Activated naive CD8-positive, alpha-beta T cell treated with anti-CD3 and anti-CD28 coated beads, Interleukin-2, amount 50 U/mL, for 16 hours (primary cell): Measurements from ENCODE around the gene CNR2.
"Not testable (repeated sequence)": the region's sequence is repeated elsewhere in the genome, so short reads cannot be mapped to it uniquely, and the experiment has no call there.

Experiments
- DNase-seq: peaks from one replicate; pipeline ENCODE4 v3.0.0-alpha.2; 2020; ENCODE audit warnings: low read depth, low spot score

The CNR2 gene

GRCh38 chr1:23913212-23913880, at the start of gene CNR2:
Gene CNR2 (minus strand): TSS chr1:23913362. CDS start chr1:23875617, 37,745 bp downstream.
- DNase-seq, result no peak

GRCh38 chr1:23960291-23961020, 47.3 kb upstream of the CNR2 start:
- no peak for DNase-seq

- DNase-seq, result peak; percentile 91
Measured at GRCh38 chr1:23959461-23960290, 46.5 kb upstream of the CNR2 start, which contains the start of gene PNRC2. Gene PNRC2 (plus strand): TSS chr1:23959828. CDS start chr1:23961458, 1,630 bp downstream.

- DNase-seq, result peak; percentile 86
Measured at GRCh38 chr1:23958810-23959460, 45.8 kb upstream of the CNR2 start.

GRCh38 chr1:23958040-23958809, 45.1 kb upstream of the CNR2 start:
- not testable (repeated sequence) for DNase-seq

- DNase-seq, result no peak
Measured at GRCh38 chr1:23957096-23957495, 43.9 kb upstream of the CNR2 start.

- DNase-seq, result no peak
Measured at GRCh38 chr1:23953020-23953419, 39.9 kb upstream of the CNR2 start.

GRCh38 chr1:23947366-23947765, 34.2 kb upstream of the CNR2 start:
- DNase-seq, result no peak

GRCh38 chr1:23936481-23937176, 23.5 kb upstream of the CNR2 start:
- no peak for DNase-seq

GRCh38 chr1:23931491-23931880, 18.3 kb upstream of the CNR2 start:
- DNase-seq, result no peak

GRCh38 chr1:23930861-23931490, 17.8 kb upstream of the CNR2 start:
- DNase-seq, result no peak

GRCh38 chr1:23930270-23930669, 17.1 kb upstream of the CNR2 start:
- no peak for DNase-seq

- no peak for DNase-seq
Measured at GRCh38 chr1:23928789-23929188, 15.6 kb upstream of the CNR2 start.

- DNase-seq, result no peak
Measured at GRCh38 chr1:23927097-23927496, 13.9 kb upstream of the CNR2 start.

GRCh38 chr1:23925279-23925678, 12.1 kb upstream of the CNR2 start:
- DNase-seq, result no peak

- DNase-seq, result no peak
Measured at GRCh38 chr1:23924601-23925000, 11.4 kb upstream of the CNR2 start.

- no peak for DNase-seq
Measured at GRCh38 chr1:23923592-23924499, 10.7 kb upstream of the CNR2 start.

- DNase-seq, result no peak
Measured at GRCh38 chr1:23922321-23922943, 9.3 kb upstream of the CNR2 start.
